Activated CD4-positive, alpha-beta T cell treated with anti-CD3 and anti-CD28 coated beads, Interleukin-2, amount 10 ng/mL, durations not matched to agents 24 days and 14 days (primary cell): ENCODE results near the gene FAM228B. TPM values are rescaled to one million over a fixed set of nuclear protein-coding genes. Genes with fewer than 3 reads are reported as not detected.

Experiments
- DNase-seq: peaks from one replicate; pipeline ENCODE4 v3.0.0; 2022
- H3K27ac Mint-ChIP-seq: one replicate; pipeline ENCODE4 v1.8.0; 2022; ENCODE audit warnings: mild to moderate bottlenecking, mixed read lengths
- H3K27me3 Mint-ChIP-seq: one replicate; pipeline ENCODE4 v1.8.0; 2022; ENCODE audit warnings: mixed read lengths
- H3K36me3 Mint-ChIP-seq: one replicate; pipeline ENCODE4 v1.8.0; 2022; ENCODE audit warnings: low read depth, mild to moderate bottlenecking, mixed read lengths
- H3K4me1 Mint-ChIP-seq: one replicate; pipeline ENCODE4 v1.8.0; 2021; ENCODE audit warnings: mixed read lengths
- H3K4me3 Mint-ChIP-seq: one replicate; pipeline ENCODE4 v1.8.0; 2022; ENCODE audit warnings: mild to moderate bottlenecking, moderate library complexity, mixed read lengths
- H3K9me3 Mint-ChIP-seq: one replicate; pipeline ENCODE4 v1.8.0; 2021; ENCODE audit warnings: mixed read lengths
- intact Hi-C: fragments of 100-400 bp; cut with micrococcal nuclease; formaldehyde crosslinking; loops from one replicate; pipeline ENCODE4 v1.15.1; 2023
- total RNA-seq: library from RNA; stranded (reverse); gene quantifications from 2 replicates; pipeline ENCODE4 v1.2.3, GENCODE V29; 2022

FAM228B gene
- total RNA-seq, 1 donor from 2014 or later: 4.7 TPM

- Mint-ChIP-seq H3K9me3 (peaks cover 7% of the 10 kb centered on the region), H3K27me3 (no peaks in the 10 kb centered on the region), H3K4me3 (no peak overlapping the region), H3K27ac (no peak overlapping the region), H3K36me3 (no peaks in the 10 kb centered on the region), H3K4me1 (no peaks in the 10 kb centered on the region)
- no peak for DNase-seq
- intact Hi-C loops: no loop called here
Measured at GRCh38 chr2:24153478-24153877, 30.2 kb downstream of the FAM228B start.

- H3K9me3 Mint-ChIP-seq: no peaks in the 10 kb centered on the region
- H3K36me3 Mint-ChIP-seq: no peaks in the 10 kb centered on the region
- DNase-seq: no peak
- no peak overlapping the region for H3K4me3 Mint-ChIP-seq
- H3K27ac Mint-ChIP-seq: no peak overlapping the region
- intact Hi-C loops: no loop called here
- no peaks in the 10 kb centered on the region for H3K27me3 Mint-ChIP-seq
- H3K4me1 Mint-ChIP-seq: no peaks in the 10 kb centered on the region
Measured at GRCh38 chr2:24158131-24158530, 34.9 kb downstream of the FAM228B start.

- DNase-seq: no peak
- no peak overlapping the region for H3K27ac Mint-ChIP-seq
- H3K4me1 Mint-ChIP-seq: no peaks in the 10 kb centered on the region
- H3K4me3 Mint-ChIP-seq: no peak overlapping the region
- H3K9me3 Mint-ChIP-seq: no peaks in the 10 kb centered on the region
- no peaks in the 10 kb centered on the region for H3K36me3 Mint-ChIP-seq
- no peaks in the 10 kb centered on the region for H3K27me3 Mint-ChIP-seq
- intact Hi-C loops: no loop called here
Measured at GRCh38 chr2:24159708-24160107, 36.4 kb downstream of the FAM228B start.

GRCh38 chr2:24160761-24161160 lies 37.5 kb downstream of the FAM228B start:
- Mint-ChIP-seq H3K9me3 (no peaks in the 10 kb centered on the region), H3K4me3 (no peak overlapping the region), H3K27ac (no peak overlapping the region), H3K27me3 (no peaks in the 10 kb centered on the region), H3K36me3 (no peaks in the 10 kb centered on the region), H3K4me1 (no peaks in the 10 kb centered on the region)
- DNase-seq: no peak
- intact Hi-C loops: no loop called here

- H3K4me1 Mint-ChIP-seq: no peaks in the 10 kb centered on the region
- H3K27ac Mint-ChIP-seq: no peak overlapping the region
- H3K27me3 Mint-ChIP-seq: no peaks in the 10 kb centered on the region
- no peaks in the 10 kb centered on the region for H3K9me3 Mint-ChIP-seq
- DNase-seq: no peak
- H3K36me3 Mint-ChIP-seq: no peaks in the 10 kb centered on the region
- intact Hi-C loops: no loop called here
- H3K4me3 Mint-ChIP-seq: no peak overlapping the region
Measured at GRCh38 chr2:24162494-24162893, 39.2 kb downstream of the FAM228B start.

- intact Hi-C loops: no loop called here
- DNase-seq: no peak
- no peaks in the 10 kb centered on the region for H3K9me3 Mint-ChIP-seq
Measured at GRCh38 chr2:24163186-24163585, 39.9 kb downstream of the FAM228B start.

GRCh38 chr2:24163601-24164000 lies 40.3 kb downstream of the FAM228B start:
- no peaks in the 10 kb centered on the region for H3K4me1 Mint-ChIP-seq
- no peaks in the 10 kb centered on the region for H3K27me3 Mint-ChIP-seq
- H3K27ac Mint-ChIP-seq: no peak overlapping the region
- intact Hi-C loops: no loop called here
- H3K4me3 Mint-ChIP-seq: no peak overlapping the region
- no peaks in the 10 kb centered on the region for H3K36me3 Mint-ChIP-seq
- H3K9me3 Mint-ChIP-seq: no peaks in the 10 kb centered on the region
- DNase-seq: no peak

More at GRCh38 chr2:24163186-24163585, 39.9 kb downstream of the FAM228B start:
- H3K4me3 Mint-ChIP-seq: no peak overlapping the region
- H3K4me1 Mint-ChIP-seq: no peaks in the 10 kb centered on the region
- no peak overlapping the region for H3K27ac Mint-ChIP-seq
- H3K36me3 Mint-ChIP-seq: no peaks in the 10 kb centered on the region
- no peaks in the 10 kb centered on the region for H3K27me3 Mint-ChIP-seq

- intact Hi-C loops: no loop called here
- Mint-ChIP-seq H3K9me3 (no peaks in the 10 kb centered on the region), H3K4me1 (no peaks in the 10 kb centered on the region), H3K27ac (no peak overlapping the region), H3K27me3 (no peaks in the 10 kb centered on the region), H3K36me3 (no peaks in the 10 kb centered on the region), H3K4me3 (no peak overlapping the region)
- peak; percentile 79 for DNase-seq
Measured at GRCh38 chr2:24164416-24164973, 41.2 kb downstream of the FAM228B start.

- Mint-ChIP-seq H3K4me1 (no peaks in the 10 kb centered on the region), H3K36me3 (no peaks in the 10 kb centered on the region), H3K27me3 (peaks cover 7% of the 10 kb centered on the region), H3K9me3 (no peaks in the 10 kb centered on the region), H3K27ac (no peak overlapping the region), H3K4me3 (no peak overlapping the region)
- peak; percentile 47 for DNase-seq
- intact Hi-C loops: no loop called here
Measured at GRCh38 chr2:24169023-24169422, 45.8 kb downstream of the FAM228B start.

- Mint-ChIP-seq H3K9me3 (no peaks in the 10 kb centered on the region), H3K36me3 (no peaks in the 10 kb centered on the region), H3K4me3 (no peak within 1 kb of the TSS), H3K27me3 (peaks cover 14% of the 10 kb centered on the region), H3K27ac (no peak within 1 kb of the TSS), H3K4me1 (no peaks in the 10 kb centered on the region)
- peak; percentile 26 for DNase-seq
- intact Hi-C loops: no loop called here
Measured at GRCh38 chr2:24174851-24175277, 51.6 kb downstream of the FAM228B start, which contains the start of gene FAM228A. FAM228A (plus strand) TSS chr2:24175053; CDS start chr2:24175481, 428 bp downstream.

- Mint-ChIP-seq H3K36me3 (no peaks in the 10 kb centered on the region), H3K27me3 (peaks cover 14% of the 10 kb centered on the region), H3K27ac (no peak overlapping the region), H3K4me3 (no peak overlapping the region), H3K9me3 (no peaks in the 10 kb centered on the region), H3K4me1 (no peaks in the 10 kb centered on the region)
- DNase-seq: no peak
- intact Hi-C loops: no loop called here
Measured at GRCh38 chr2:24175631-24176187, 52.4 kb downstream of the FAM228B start.

- Mint-ChIP-seq H3K9me3 (no peaks in the 10 kb centered on the region), H3K4me1 (no peaks in the 10 kb centered on the region), H3K36me3 (no peaks in the 10 kb centered on the region), H3K27ac (no peak overlapping the region), H3K4me3 (no peak overlapping the region), H3K27me3 (peaks cover 14% of the 10 kb centered on the region)
- DNase-seq: peak; percentile 34
- intact Hi-C loops: no loop called here
Measured at GRCh38 chr2:24176326-24176725, 53.1 kb downstream of the FAM228B start.

- H3K4me3 Mint-ChIP-seq: no peak overlapping the region
- H3K27me3 Mint-ChIP-seq: peaks cover 5% of the 10 kb centered on the region
- no peak overlapping the region for H3K27ac Mint-ChIP-seq
- H3K4me1 Mint-ChIP-seq: no peaks in the 10 kb centered on the region
- no peaks in the 10 kb centered on the region for H3K9me3 Mint-ChIP-seq
- intact Hi-C loops: no loop called here
- no peak for DNase-seq
- no peaks in the 10 kb centered on the region for H3K36me3 Mint-ChIP-seq
Measured at GRCh38 chr2:24179683-24180082, 56.4 kb downstream of the FAM228B start.

GRCh38 chr2:24181849-24182248 lies 58.6 kb downstream of the FAM228B start:
- Mint-ChIP-seq H3K4me3 (no peak overlapping the region), H3K27ac (no peak overlapping the region), H3K4me1 (no peaks in the 10 kb centered on the region), H3K9me3 (no peaks in the 10 kb centered on the region), H3K27me3 (peaks cover 2% of the 10 kb centered on the region), H3K36me3 (no peaks in the 10 kb centered on the region)
- intact Hi-C loops: no loop called here
- DNase-seq: no peak

- Mint-ChIP-seq H3K27ac (no peak overlapping the region), H3K9me3 (no peaks in the 10 kb centered on the region), H3K36me3 (no peaks in the 10 kb centered on the region), H3K27me3 (peaks cover 4% of the 10 kb centered on the region), H3K4me3 (no peak overlapping the region), H3K4me1 (no peaks in the 10 kb centered on the region)
- intact Hi-C loops: no loop called here
- DNase-seq: no peak
Measured at GRCh38 chr2:24182507-24182906, 59.2 kb downstream of the FAM228B start.
